Epithelial cell of proximal tubule (primary cell): ENCODE data around the gene TARBP1. TPM values are rescaled to one million over a fixed set of nuclear protein-coding genes. Genes with fewer than 3 reads are reported as not detected.

ENCODE experiments used
- DNase-seq: peaks from one replicate; pipeline ENCODE4 v3.0.0-alpha.2; 2011; ENCODE audit warnings: low read depth
- H3K4me3 ChIP-seq: 2 replicates; pipeline ENCODE4 v1.5.1; 2011; ENCODE audit warnings: low read depth, mild to moderate bottlenecking, low read length
- CTCF ChIP-seq: conservative IDR thresholded peaks from 2 replicates; pipeline ENCODE4 v1.5.1; 2012; ENCODE audit warnings: low read depth, mild to moderate bottlenecking, low read length
- total RNA-seq: library from RNA; depleted of rRNA; stranded (reverse); fragments of >200 nt; gene quantifications from 2 replicates; pipeline ENCODE4 v1.2.3, GENCODE V29; 2015

The TARBP1 gene
- total RNA-seq, 1 donor from 2014 or later = 31.2 TPM

DNA sequence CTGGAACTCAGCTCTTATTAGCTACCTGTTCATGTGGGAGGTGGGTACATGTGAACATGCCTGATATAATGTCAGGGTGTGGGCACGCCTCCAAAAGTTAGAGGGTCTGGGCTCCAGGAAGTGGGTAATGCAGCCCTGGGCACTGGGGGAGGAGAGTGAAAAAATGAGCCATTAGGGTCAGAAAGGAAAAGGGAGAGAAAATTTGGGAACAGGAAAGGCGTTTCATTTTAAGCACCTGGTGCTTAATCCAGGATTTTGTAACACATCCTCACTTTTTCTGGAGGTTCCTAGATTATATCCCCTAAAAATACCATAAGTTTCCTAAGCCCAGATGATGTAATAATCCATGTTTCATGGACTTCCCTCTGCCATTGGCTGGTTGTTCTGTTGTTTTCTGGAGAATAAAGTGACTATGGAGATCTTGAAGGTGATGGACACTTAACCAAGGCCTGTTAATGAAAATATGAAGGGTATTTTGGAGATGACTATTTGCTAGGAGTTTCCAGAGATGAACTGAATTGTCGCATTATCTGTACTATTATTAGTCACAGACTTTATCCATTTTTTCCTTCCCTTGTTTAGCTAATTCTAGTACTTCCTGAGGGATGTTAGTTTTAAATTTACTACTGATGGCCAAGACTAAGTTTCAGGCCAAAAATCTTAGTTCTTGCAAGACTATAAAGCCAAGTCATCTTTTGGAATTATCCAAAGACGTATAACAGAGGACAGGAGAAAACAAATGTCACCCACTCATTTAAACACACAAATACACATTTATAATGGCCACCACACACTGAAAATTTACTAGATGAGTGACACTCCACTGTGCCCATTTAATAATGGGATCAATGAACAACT lies 24.4 kb upstream of the TARBP1 start:
- TF ChIP-seq CTCF = no peak
- DNase-seq = no peak
- H3K4me3 ChIP-seq = no peak overlapping the region

- TF ChIP-seq CTCF = no peak
- H3K4me3 ChIP-seq = no peak overlapping the region
- DNase-seq = no peak
Observed at GRCh38 chr1:234502785-234503184, 23.8 kb upstream of the TARBP1 start.

DNA sequence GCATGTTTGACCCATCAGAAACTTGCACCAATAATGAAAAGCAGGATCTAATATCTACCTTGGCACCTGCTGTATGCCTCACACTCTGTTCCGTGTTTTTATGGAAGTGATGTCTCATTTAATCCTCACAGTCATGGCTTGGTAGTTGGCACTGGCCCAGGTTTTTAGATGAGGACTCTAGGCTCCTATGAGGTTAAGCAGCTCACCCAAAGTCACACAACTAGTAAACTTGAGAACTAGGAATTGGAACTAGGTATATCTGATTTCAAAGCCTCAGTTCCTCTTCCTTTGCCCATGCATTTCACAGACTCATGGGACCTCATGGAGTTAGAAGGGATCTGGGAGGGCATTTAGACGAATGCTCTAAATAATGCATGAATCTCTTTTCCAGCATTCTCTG lies 21.3 kb upstream of the TARBP1 start:
- H3K4me3 ChIP-seq = no peak overlapping the region
- TF ChIP-seq CTCF = no peak
- no peak for DNase-seq

DNA sequence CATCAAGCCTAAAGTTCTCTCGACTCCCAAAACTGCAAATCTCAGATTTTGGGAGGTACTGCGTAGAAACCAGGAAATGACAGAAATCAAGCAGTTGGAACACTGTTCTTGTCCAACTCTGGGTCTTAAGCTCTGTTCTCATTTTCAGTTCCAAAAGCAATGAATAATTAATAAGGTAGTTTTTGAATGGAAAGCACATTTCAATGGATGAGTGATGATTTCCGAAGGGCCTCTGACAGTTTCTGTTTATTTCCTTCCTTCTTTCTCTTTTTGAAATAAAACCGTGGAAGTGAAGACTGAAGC lies 20.9 kb upstream of the TARBP1 start:
- peak overlapping the region; percentile 21 for H3K4me3 ChIP-seq
- DNase-seq = no peak
- TF ChIP-seq CTCF = no peak

DNA sequence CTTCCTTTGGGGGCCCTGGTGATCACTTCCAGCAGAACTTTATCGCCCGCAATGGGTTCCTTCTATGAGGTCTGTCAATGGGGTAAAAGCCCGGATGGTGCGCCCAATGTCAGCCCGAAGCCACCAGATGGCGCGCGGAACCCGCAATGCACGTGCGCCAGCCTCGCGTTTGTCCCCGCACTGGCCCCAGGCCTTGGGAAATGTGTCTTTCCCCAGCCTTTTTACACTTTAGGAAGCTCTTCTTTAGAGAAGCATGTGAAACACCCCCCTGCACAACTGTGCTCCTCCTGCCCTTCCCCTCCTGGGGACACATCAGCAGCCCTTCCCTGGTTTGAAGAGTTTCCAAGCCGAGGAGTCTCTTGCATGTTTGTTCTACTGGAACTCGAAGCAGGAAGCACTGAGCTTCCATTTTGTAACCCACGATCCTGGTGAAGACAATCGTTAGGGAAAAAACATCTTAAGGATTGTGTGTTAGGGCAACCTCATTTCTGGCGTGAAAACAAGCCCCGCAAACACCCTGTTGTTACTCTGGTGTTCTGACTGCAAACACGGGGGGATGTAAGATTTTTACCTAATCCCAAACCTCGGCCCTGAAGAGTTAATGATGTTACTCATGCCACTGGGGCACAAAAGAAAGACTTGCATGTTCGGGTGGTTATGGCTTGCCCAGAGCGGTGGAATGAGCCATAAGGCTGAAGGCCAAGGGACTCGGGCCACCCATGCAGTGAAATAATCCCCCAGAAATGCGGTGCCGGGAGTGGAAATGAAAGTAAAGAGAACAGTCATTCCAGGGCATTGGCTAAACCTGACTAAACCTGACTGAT lies 20.4 kb upstream of the TARBP1 start:
- no peak for DNase-seq
- H3K4me3 ChIP-seq = peak overlapping the region; percentile 21
- TF ChIP-seq CTCF = peak; percentile 94

DNA sequence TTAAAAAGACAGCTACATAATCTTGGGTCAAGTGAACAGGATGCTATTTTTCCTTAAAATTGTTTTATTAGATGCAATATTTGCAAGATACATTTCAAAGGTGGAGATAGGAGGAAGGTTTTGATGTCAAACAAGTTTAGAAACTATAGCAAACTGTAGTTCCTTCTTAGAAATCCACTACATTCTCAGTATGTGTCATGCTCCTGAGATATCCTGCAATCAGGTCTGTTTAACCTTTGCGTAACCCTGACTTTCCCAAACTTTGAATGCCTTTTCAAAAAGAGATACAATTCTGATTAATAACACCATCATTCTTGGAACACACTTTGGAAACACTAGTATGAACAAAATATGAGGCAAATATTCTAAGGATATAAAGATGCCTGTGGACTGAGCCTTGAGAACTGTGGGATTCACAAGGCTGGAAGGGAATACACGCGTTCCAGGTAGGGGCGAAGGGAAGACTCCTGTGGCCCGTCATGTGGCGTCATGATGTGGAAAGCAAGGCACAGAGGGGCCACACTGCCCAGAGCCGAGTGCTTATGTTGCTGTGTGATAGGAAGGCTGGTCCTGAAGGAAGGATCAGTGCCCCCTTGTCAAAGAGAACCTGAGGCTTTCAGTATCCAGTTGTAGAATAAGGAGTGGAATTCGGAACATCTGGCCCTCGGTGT lies 19.6 kb upstream of the TARBP1 start:
- TF ChIP-seq CTCF = no peak
- no peak overlapping the region for H3K4me3 ChIP-seq
- DNase-seq = no peak
